Smooth muscle cell (in vitro differentiated cells): ENCODE data around the gene MRPL46. TPM values are rescaled to one million over a fixed set of nuclear protein-coding genes. Genes with fewer than 3 reads are reported as not detected.

Experiments
- DNase-seq: peaks from one replicate; lab custom pipeline; 2025; ENCODE audit not compliant: unreplicated experiment; lab: John Stamatoyannopoulos, UW
- H2AFZ ChIP-seq: fragments of 200-600 bp; sonication (generic); 2 replicates; pipeline ENCODE4 v1.6.0; 2016; ENCODE audit warnings: antibody characterized with exemption, low read depth, mild to moderate bottlenecking
- H3F3A ChIP-seq: fragments of 200-600 bp; sonication (generic); 2 replicates; pipeline ENCODE4 v1.6.0; 2017; ENCODE audit warnings: antibody characterized with exemption, low read depth
- H3K27ac ChIP-seq: fragments of 200-600 bp; sonication (generic); 2 replicates; pipeline ENCODE4 v1.5.1; 2016; ENCODE audit warnings: low read depth, mild to moderate bottlenecking
- H3K27me3 ChIP-seq: fragments of 200-600 bp; sonication (generic); 2 replicates; pipeline ENCODE4 v1.6.1; 2016; ENCODE audit warnings: low read depth, mild to moderate bottlenecking
- H3K36me3 ChIP-seq: fragments of 200-600 bp; sonication (generic); 2 replicates; pipeline ENCODE4 v1.5.1; 2016; ENCODE audit warnings: low read depth
- H3K4me1 ChIP-seq: fragments of 200-600 bp; sonication (generic); 2 replicates; pipeline ENCODE4 v1.5.1; 2016; ENCODE audit warnings: low read depth
- H3K4me2 ChIP-seq: fragments of 200-600 bp; sonication (generic); 2 replicates; pipeline ENCODE4 v1.6.0; 2016; ENCODE audit warnings: mild to moderate bottlenecking
- H3K4me3 ChIP-seq: fragments of 200-600 bp; sonication (generic); 2 replicates; pipeline ENCODE4 v1.5.1; 2016; ENCODE audit warnings: mild to moderate bottlenecking
- H3K79me2 ChIP-seq: fragments of 200-600 bp; sonication (generic); 2 replicates; pipeline ENCODE4 v1.6.0; 2016; ENCODE audit warnings: low read depth, mild to moderate bottlenecking
- H3K9ac ChIP-seq: fragments of 200-600 bp; sonication (generic); 2 replicates; pipeline ENCODE4 v1.6.0; 2016; ENCODE audit warnings: low read depth
- H3K9me3 ChIP-seq: fragments of 200-600 bp; sonication (generic); replicated peaks from 2 replicates; pipeline ENCODE4 v1.5.1; 2016; ENCODE audit warnings: low read depth
- H4K20me1 ChIP-seq: fragments of 200-600 bp; sonication (generic); 2 replicates; pipeline ENCODE4 v1.6.0; 2016; ENCODE audit warnings: low read depth
- WGBS: methylation state at CpG from one replicate; pipeline ENCODE4 v1.1.7; 2016; ENCODE audit warnings: low lambda C conversion rate; 5-methylcytosine and 5-hydroxymethylcytosine counted together
- polyA plus RNA-seq: library from polyadenylated mRNA; unstranded; fragments of >200 nt; fragmentation: Nextera tagmentation; extraction: Ambion mirVana; gene quantifications from 2 replicates; pipeline ENCODE4 v1.2.1, GENCODE V29; 2016
- total RNA-seq: library from RNA; depleted of rRNA; stranded (reverse); fragments of >200 nt; gene quantifications from 2 replicates; pipeline ENCODE4 v1.2.3, GENCODE V29; 2014
- TF ChIP-seq, protein P1 (sequence below): fragments of 200-600 bp; sonication (generic); IDR thresholded peaks from 2 replicates; pipeline ENCODE4 v1.5.1; 2017; ENCODE audit warnings: borderline replicate concordance, mild to moderate bottlenecking, antibody characterized with exemption; ENCODE audit not compliant: insufficient read depth, poor library complexity, severe bottlenecking

MRPL46 gene
- total and polyA plus RNA-seq, 2 experiments from 2014 or later, result 17.1 to 31.0 TPM

DNA sequence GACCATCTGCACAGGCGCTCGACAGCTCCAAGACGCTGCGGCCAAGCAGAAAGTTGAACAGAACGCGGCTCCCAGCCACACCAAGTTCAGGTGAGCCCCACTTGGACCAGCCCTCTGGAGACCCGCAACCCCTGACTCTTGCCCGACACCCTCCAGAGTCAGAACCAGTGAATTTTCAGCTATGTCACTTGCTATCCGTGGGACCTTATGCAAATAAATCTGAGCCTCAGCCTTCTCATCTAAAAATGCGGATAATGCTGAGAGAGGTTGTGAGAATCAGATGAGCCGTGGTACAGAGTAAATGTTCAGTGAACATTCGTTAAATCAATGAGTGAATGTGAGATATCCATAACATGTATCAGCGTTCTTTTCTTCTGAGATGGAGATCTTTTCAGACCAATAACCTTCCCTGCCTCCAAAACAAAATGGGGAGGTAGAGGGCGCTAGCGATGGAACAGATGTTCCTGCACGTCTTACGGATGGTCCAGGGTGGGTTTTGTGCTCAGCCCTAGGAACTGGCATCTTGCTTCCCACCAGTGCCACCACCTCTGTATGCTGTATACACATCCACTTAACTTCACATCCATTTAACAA is 844 bp upstream of the MRPL46 start:
- TF ChIP-seq, protein P1, sequence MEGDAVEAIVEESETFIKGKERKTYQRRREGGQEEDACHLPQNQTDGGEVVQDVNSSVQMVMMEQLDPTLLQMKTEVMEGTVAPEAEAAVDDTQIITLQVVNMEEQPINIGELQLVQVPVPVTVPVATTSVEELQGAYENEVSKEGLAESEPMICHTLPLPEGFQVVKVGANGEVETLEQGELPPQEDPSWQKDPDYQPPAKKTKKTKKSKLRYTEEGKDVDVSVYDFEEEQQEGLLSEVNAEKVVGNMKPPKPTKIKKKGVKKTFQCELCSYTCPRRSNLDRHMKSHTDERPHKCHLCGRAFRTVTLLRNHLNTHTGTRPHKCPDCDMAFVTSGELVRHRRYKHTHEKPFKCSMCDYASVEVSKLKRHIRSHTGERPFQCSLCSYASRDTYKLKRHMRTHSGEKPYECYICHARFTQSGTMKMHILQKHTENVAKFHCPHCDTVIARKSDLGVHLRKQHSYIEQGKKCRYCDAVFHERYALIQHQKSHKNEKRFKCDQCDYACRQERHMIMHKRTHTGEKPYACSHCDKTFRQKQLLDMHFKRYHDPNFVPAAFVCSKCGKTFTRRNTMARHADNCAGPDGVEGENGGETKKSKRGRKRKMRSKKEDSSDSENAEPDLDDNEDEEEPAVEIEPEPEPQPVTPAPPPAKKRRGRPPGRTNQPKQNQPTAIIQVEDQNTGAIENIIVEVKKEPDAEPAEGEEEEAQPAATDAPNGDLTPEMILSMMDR, result peak; percentile 3
- Histone ChIP-seq H3K4me2 (peak overlapping the region; percentile 97), H3K4me3 (peak overlapping the region; percentile 97), H3K9me3 (no peaks in the 10 kb centered on the region), H4K20me1 (no peaks in the 10 kb centered on the region), H3K36me3 (no peaks in the 10 kb centered on the region), H3K79me2 (peaks cover 26% of the 10 kb centered on the region), H3K9ac (peak overlapping the region; percentile 93), H3F3A (no peaks in the 10 kb centered on the region), H2AFZ (peak overlapping the region; percentile 97), H3K27me3 (no peaks in the 10 kb centered on the region), H3K27ac (peak overlapping the region; percentile 82), H3K4me1 (peaks cover 14% of the 10 kb centered on the region)
- 10% methylated on average over 17 of the region's 17 CpGs for WGBS
- no peak for DNase-seq

DNA sequence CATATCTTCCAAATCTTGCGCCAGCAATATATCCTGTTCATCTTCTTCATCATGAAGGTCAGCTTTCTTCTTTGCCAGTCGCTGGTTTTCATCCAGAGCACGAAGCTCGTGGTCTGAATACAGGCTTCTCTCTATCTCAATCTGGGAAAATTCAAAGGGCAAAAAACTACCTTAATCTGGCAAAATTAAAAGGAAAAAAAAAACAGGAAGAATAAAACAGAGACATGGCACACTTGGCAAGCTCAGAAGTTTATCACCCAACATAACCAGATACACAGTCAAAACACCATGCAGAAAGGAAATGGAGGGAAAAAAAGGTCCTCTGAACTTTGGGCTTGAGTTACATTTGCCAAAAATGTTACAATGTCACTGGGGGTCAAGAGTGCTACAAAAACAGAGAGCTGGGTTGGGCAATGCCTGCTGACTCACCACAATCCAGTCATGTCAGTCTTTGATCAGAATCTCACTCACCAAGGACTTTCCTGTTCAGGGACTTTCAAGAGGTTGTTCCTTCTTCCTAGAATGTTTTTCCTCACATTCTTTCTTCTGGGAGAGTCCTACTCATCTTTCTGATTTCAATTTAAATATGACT is 1.5 kb downstream of the MRPL46 start:
- DNase-seq, result no peak
- WGBS, result 86% methylated on average over 4 of the region's 4 CpGs
- Histone ChIP-seq H3K4me2 (peak overlapping the region; percentile 97), H3K27ac (no peak overlapping the region), H3K27me3 (no peaks in the 10 kb centered on the region), H3K4me1 (peaks cover 14% of the 10 kb centered on the region), H3F3A (no peaks in the 10 kb centered on the region), H2AFZ (no peak overlapping the region), H3K4me3 (peak overlapping the region; percentile 97), H4K20me1 (no peaks in the 10 kb centered on the region), H3K9me3 (no peaks in the 10 kb centered on the region), H3K36me3 (no peaks in the 10 kb centered on the region), H3K79me2 (peaks cover 26% of the 10 kb centered on the region), H3K9ac (no peak overlapping the region)
- TF ChIP-seq, protein P1, result no peak

DNA sequence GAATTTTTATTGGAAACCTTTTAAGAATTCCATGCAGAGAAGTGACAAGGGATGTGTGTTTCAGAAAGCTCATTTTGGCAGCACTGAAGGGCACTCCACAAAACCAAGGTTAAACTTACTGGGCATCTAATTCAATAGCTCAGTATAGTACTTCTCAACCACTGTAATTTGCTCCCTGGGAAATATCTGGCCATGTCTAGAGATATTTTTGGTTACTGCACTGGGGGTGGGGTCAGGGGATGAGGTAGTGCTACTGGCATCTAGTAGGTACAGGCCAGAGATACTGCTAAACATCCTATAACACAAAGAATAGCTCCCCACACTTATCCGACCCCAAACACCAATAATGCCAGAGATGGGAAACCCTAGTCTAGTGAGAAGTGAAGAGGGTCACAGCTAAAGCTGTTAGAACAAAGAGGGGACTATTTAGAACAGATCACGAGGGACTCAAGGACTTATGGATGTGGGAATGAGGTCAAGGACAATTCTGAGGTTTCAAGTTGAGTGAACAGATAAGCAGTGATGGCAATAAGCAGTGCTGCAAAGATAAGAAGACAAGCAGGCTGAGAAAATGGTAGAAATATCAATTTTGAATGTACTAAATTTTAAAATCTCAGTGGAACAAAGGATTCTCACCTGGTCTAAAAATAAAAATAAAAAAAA is 3.2 kb downstream of the MRPL46 start:
- H3K9ac ChIP-seq, result no peak overlapping the region
- no peak for DNase-seq
- no peaks in the 10 kb centered on the region for H3K9me3 ChIP-seq
- peaks cover 26% of the 10 kb centered on the region for H3K79me2 ChIP-seq
- 88% methylated on average over 2 of the region's 2 CpGs for WGBS
- no peaks in the 10 kb centered on the region for H3F3A ChIP-seq
- TF ChIP-seq, protein P1, result no peak
- no peaks in the 10 kb centered on the region for H4K20me1 ChIP-seq
- H3K36me3 ChIP-seq, result no peaks in the 10 kb centered on the region
- H3K4me3 ChIP-seq, result no peak overlapping the region
- H2AFZ ChIP-seq, result no peak overlapping the region
- no peak overlapping the region for H3K4me2 ChIP-seq
- H3K4me1 ChIP-seq, result peaks cover 14% of the 10 kb centered on the region
- no peak overlapping the region for H3K27ac ChIP-seq
- H3K27me3 ChIP-seq, result no peaks in the 10 kb centered on the region
